ENCODE measurements around the gene CACNA1I.

The CACNA1I gene

GRCh38 chr22:39722501-39722900, 151.9 kb downstream of the CACNA1I start:
- no peak for TF ChIP-seq POLR2A (IDR thresholded peaks at IDR 0.05; ENCODE audit: extremely low read depth, insufficient read length)
- TF ChIP-seq, protein P1, sequence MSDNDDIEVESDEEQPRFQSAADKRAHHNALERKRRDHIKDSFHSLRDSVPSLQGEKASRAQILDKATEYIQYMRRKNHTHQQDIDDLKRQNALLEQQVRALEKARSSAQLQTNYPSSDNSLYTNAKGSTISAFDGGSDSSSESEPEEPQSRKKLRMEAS (IDR thresholded peaks at IDR 0.05; ENCODE audit: low read depth, low read length) = no peak
- TF ChIP-seq, protein P2, sequence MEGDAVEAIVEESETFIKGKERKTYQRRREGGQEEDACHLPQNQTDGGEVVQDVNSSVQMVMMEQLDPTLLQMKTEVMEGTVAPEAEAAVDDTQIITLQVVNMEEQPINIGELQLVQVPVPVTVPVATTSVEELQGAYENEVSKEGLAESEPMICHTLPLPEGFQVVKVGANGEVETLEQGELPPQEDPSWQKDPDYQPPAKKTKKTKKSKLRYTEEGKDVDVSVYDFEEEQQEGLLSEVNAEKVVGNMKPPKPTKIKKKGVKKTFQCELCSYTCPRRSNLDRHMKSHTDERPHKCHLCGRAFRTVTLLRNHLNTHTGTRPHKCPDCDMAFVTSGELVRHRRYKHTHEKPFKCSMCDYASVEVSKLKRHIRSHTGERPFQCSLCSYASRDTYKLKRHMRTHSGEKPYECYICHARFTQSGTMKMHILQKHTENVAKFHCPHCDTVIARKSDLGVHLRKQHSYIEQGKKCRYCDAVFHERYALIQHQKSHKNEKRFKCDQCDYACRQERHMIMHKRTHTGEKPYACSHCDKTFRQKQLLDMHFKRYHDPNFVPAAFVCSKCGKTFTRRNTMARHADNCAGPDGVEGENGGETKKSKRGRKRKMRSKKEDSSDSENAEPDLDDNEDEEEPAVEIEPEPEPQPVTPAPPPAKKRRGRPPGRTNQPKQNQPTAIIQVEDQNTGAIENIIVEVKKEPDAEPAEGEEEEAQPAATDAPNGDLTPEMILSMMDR (IDR thresholded peaks at IDR 0.05; ENCODE audit: low read depth, low read length) = no peak
- no peak for TF ChIP-seq MYC (IDR thresholded peaks at IDR 0.05; ENCODE audit: low read depth, low read length)
- no peak overlapping the region for H3K4me3 ChIP-seq (ENCODE audit: low read depth, low read length)
- DNase-seq (ENCODE audit: low read depth) = no peak

- TF ChIP-seq, protein P1 (IDR thresholded peaks at IDR 0.05; ENCODE audit: low read depth, low read length) = no peak
- TF ChIP-seq MYC (IDR thresholded peaks at IDR 0.05; ENCODE audit: low read depth, low read length) = no peak
- TF ChIP-seq POLR2A (IDR thresholded peaks at IDR 0.05; ENCODE audit: extremely low read depth, insufficient read length) = no peak
- TF ChIP-seq, protein P2 (IDR thresholded peaks at IDR 0.05; ENCODE audit: low read depth, low read length) = no peak
- H3K4me3 ChIP-seq (ENCODE audit: low read depth, low read length) = no peak overlapping the region
- no peak for DNase-seq (ENCODE audit: low read depth)
These were observed 152.9 kb downstream of the CACNA1I start for GRCh38 chr22:39723463-39723862.

DNA sequence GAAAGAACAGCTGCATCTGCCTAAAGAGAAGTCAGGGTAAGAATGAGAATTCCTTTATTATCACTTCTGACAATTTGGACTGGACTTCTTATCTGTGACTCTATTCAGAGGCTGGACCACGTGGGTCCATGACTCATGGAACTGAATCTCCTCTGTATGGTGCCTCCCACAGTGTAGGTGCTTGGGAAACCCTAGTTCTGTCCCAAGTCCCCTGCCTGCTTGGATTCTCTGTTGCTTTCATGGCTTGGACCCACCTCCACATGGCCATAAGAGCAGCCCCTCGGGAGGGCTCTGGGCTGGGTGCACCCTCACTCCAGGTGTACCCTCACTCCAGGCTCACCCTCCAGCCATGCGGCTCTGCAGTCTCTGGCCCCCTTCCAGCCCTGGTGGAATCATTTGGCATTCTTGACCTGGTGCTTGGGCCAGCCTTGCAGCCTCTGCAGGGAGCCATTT, 153.4 kb downstream of the CACNA1I start:
- TF ChIP-seq, protein P1 (IDR thresholded peaks at IDR 0.05; ENCODE audit: low read depth, low read length) = peak; percentile 55
- TF ChIP-seq POLR2A (IDR thresholded peaks at IDR 0.05; ENCODE audit: extremely low read depth, insufficient read length) = no peak
- no peak overlapping the region for H3K4me3 ChIP-seq (ENCODE audit: low read depth, low read length)
- peak; percentile 12 for DNase-seq (ENCODE audit: low read depth)

- no peak overlapping the region for H3K4me3 ChIP-seq (ENCODE audit: low read depth, low read length)
- DNase-seq (ENCODE audit: low read depth) = peak; percentile 16
- TF ChIP-seq, protein P2 (IDR thresholded peaks at IDR 0.05; ENCODE audit: low read depth, low read length) = no peak
- TF ChIP-seq MYC (IDR thresholded peaks at IDR 0.05; ENCODE audit: low read depth, low read length) (no peak), POLR2A (IDR thresholded peaks at IDR 0.05; ENCODE audit: extremely low read depth, insufficient read length) (no peak)
- TF ChIP-seq, protein P1 (IDR thresholded peaks at IDR 0.05; ENCODE audit: low read depth, low read length) = no peak
These were observed 153.8 kb downstream of the CACNA1I start for GRCh38 chr22:39724390-39724789.

DNA sequence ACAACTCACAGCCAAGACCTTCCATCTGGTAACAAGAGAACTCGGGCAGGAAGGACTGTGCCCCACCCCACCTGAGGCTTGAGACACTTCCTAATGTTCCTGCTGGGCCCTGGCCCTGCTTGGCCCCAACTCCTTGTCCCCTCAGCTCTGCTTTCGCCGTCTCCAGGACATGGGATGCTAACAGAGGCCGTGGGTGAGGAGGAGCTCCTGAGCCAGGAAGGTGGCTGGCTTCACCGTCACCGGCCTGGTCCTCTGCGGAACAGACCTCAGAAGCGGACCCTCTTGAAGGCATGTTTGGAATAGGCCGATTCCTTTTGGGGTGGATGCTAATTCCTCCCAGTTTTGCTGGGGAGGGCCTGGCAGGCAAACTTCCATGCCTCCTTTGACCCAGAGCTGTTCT, 154.3 kb downstream of the CACNA1I start:
- H3K4me3 ChIP-seq (ENCODE audit: low read depth, low read length) = no peak overlapping the region
- TF ChIP-seq, protein P2 (IDR thresholded peaks at IDR 0.05; ENCODE audit: low read depth, low read length) = no peak
- no peak for TF ChIP-seq POLR2A (IDR thresholded peaks at IDR 0.05; ENCODE audit: extremely low read depth, insufficient read length)
- TF ChIP-seq MYC (IDR thresholded peaks at IDR 0.05; ENCODE audit: low read depth, low read length) = no peak
- TF ChIP-seq, protein P1 (IDR thresholded peaks at IDR 0.05; ENCODE audit: low read depth, low read length) = no peak
- no peak for DNase-seq (ENCODE audit: low read depth)

GRCh38 chr22:39725351-39726035, 154.9 kb downstream of the CACNA1I start:
- TF ChIP-seq MYC (IDR thresholded peaks at IDR 0.05; ENCODE audit: low read depth, low read length) = no peak
- TF ChIP-seq, protein P2 (IDR thresholded peaks at IDR 0.05; ENCODE audit: low read depth, low read length) = no peak
- TF ChIP-seq, protein P1 (IDR thresholded peaks at IDR 0.05; ENCODE audit: low read depth, low read length) = no peak

More at GRCh38 chr22:39725351-39726035, 154.9 kb downstream of the CACNA1I start:
- no peak overlapping the region for H3K4me3 ChIP-seq (ENCODE audit: low read depth, low read length)
- DNase-seq (ENCODE audit: low read depth) = no peak
